ENCODE data around the gene MINDY4B. TPM values are rescaled to one million over a fixed set of nuclear protein-coding genes. Genes with fewer than 3 reads are reported as not detected.

Gene MINDY4B
- total RNA-seq (2022): not detected in 2 replicates
- Bru-seq, nascent RNA: not detected
- BruChase-seq, experiment 1, labeled RNA remaining after a 6-hour chase: not detected
- not detected for BruChase-seq, experiment 2, labeled RNA remaining after a 2-hour chase
- long read RNA-seq: 0 reads

DNA sequence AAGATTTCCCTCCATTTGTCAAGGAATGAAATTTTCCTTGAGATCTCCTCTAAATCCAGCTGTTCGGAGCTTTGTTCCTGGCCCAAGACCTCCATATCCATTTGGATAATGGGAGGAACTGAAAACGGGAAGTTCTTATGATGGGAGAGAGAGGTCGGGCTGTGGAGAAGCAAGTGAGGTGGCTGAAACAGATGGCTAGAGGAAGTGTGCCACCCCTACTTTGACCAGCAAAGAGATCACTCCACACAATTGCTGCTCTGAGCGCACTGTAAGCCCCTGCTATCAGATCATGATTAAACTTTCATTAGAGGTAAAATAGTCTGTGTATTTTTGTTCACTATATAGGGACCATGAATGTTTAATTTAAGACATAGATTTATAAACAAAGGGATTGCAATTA lies at the start of gene MINDY4B:
Gene MINDY4B, minus strand, starts transcription at position 101 of the 400 bp plus-strand sequence. Its CDS starts 0 bp downstream, at position 101.
- ChIA-PET POLR2A (no interaction called here), CTCF (interaction anchor here (0.6 to 1.4 kb wide), 2 partner anchors 22 to 181 kb away, joined by 3 to 4 read pairs; no protein-coding TSS in a partner anchor)
- Mint-ChIP-seq H3K36me3 (ENCODE audit: insufficient read depth, unreplicated experiment) (no peaks in the 10 kb centered on the region), H3K4me1 (ENCODE audit: insufficient read depth, unreplicated experiment) (no peaks in the 10 kb centered on the region), H3K27ac (ENCODE audit: low read depth, unreplicated experiment) (no peak within 1 kb of the TSS), H3K27me3 (ENCODE audit: insufficient read depth, unreplicated experiment) (peaks cover 91% of the 10 kb centered on the region), H3K9me3 (ENCODE audit: unreplicated experiment) (no peaks in the 10 kb centered on the region), H3K4me3 (ENCODE audit: unreplicated experiment) (no peak within 1 kb of the TSS)
- TF ChIP-seq, protein P1, sequence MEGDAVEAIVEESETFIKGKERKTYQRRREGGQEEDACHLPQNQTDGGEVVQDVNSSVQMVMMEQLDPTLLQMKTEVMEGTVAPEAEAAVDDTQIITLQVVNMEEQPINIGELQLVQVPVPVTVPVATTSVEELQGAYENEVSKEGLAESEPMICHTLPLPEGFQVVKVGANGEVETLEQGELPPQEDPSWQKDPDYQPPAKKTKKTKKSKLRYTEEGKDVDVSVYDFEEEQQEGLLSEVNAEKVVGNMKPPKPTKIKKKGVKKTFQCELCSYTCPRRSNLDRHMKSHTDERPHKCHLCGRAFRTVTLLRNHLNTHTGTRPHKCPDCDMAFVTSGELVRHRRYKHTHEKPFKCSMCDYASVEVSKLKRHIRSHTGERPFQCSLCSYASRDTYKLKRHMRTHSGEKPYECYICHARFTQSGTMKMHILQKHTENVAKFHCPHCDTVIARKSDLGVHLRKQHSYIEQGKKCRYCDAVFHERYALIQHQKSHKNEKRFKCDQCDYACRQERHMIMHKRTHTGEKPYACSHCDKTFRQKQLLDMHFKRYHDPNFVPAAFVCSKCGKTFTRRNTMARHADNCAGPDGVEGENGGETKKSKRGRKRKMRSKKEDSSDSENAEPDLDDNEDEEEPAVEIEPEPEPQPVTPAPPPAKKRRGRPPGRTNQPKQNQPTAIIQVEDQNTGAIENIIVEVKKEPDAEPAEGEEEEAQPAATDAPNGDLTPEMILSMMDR (IDR thresholded peaks at IDR 0.05; ENCODE audit: unreplicated experiment): no peak
- BruUV-seq (replicated peaks): no TSS peak
- intact Hi-C loops (cut with micrococcal nuclease): no loop called here
- no peak for DNase-seq (ENCODE audit: unreplicated experiment)

DNA sequence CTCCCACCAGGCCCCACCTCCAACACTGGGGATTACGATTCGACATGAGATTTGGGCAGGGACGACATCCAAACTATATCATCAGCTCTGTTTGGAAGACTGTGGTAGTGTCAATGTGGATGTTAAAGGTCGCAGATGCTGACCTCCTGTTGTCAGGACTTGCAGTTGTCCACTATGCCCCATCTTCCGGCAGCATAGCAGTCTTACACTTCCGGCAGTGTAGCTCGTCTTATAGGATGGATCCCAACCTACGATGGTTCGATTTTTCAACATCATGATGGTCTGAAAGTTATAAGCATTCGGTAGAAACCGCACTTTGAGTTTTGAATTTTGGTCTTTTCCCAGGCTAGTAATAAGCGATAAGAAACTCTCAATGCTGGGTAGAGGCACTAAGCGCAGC lies 46.7 kb upstream of the MINDY4B start:
- H3K9me3 Mint-ChIP-seq (ENCODE audit: unreplicated experiment): no peaks in the 10 kb centered on the region
- H3K27ac Mint-ChIP-seq (ENCODE audit: low read depth, unreplicated experiment): no peak overlapping the region
- DNase-seq (ENCODE audit: unreplicated experiment): no peak
- no TSS peak for BruUV-seq (replicated peaks)
- TF ChIP-seq, protein P1 (IDR thresholded peaks at IDR 0.05; ENCODE audit: unreplicated experiment): no peak
- intact Hi-C loops (cut with micrococcal nuclease): no loop called here
- no peak overlapping the region for H3K4me3 Mint-ChIP-seq (ENCODE audit: unreplicated experiment)
- peaks cover 8% of the 10 kb centered on the region for H3K4me1 Mint-ChIP-seq (ENCODE audit: insufficient read depth, unreplicated experiment)
- POLR2A ChIA-PET: no interaction called here
- H3K36me3 Mint-ChIP-seq (ENCODE audit: insufficient read depth, unreplicated experiment): no peaks in the 10 kb centered on the region
- CTCF ChIA-PET: interaction anchor here (0.6 to 0.8 kb wide), 2 partner anchors 8 to 965 kb away, joined by 3 read pairs; no protein-coding TSS in a partner anchor
- H3K27me3 Mint-ChIP-seq (ENCODE audit: insufficient read depth, unreplicated experiment): peaks cover 93% of the 10 kb centered on the region

DNA sequence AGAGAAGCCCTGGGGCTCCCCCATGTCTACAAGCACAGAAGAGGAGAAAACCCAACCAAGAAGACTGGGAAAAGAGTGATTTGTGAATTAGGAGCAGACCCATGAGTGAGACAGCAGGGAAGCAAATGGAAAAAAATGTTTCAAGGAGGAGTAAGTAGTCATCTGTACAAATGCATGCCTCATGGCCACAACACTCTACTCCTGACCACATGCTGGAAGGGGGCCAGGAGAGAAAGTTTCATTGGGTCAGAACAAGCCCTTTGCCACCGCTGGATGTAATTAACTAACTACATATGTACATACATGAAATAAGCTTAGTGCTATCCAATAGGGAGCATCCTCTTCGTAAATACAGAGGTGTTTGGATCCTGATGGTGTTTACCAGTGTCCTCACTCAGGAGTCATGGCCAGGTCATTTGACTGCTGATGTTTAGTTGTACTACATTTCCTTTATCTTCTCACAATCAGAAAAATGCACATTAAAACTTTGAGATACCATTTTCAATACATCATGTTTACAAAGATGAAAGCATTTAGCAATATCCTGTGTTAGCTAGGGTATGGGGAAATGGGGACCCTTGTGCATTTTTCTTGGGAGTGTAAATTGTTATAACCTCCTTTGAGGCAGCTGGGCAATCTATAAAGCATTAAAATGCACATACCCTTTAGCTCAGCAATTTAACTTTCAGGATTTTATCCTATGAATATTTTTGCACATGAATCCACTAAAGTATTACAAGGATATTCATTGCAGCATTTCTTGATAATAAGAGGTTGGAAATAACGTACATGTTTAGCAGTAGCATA lies 40.2 kb upstream of the MINDY4B start:
- H3K4me3 Mint-ChIP-seq (ENCODE audit: unreplicated experiment): no peak overlapping the region
- H3K27me3 Mint-ChIP-seq (ENCODE audit: insufficient read depth, unreplicated experiment): peaks cover 68% of the 10 kb centered on the region
- no peaks in the 10 kb centered on the region for H3K9me3 Mint-ChIP-seq (ENCODE audit: unreplicated experiment)
- intact Hi-C loops (cut with micrococcal nuclease): no loop called here
- no peak overlapping the region for H3K27ac Mint-ChIP-seq (ENCODE audit: low read depth, unreplicated experiment)
- H3K36me3 Mint-ChIP-seq (ENCODE audit: insufficient read depth, unreplicated experiment): no peaks in the 10 kb centered on the region
- ChIA-PET POLR2A (no interaction called here), CTCF (interaction anchor here (0.6 to 0.9 kb wide), 3 partner anchors 9 to 121 kb away, joined by 3 read pairs; no protein-coding TSS in a partner anchor)
- TF ChIP-seq, protein P1 (IDR thresholded peaks at IDR 0.05; ENCODE audit: unreplicated experiment): no peak
- peak; percentile 61 for DNase-seq (ENCODE audit: unreplicated experiment)
- no TSS peak for BruUV-seq (replicated peaks)
- H3K4me1 Mint-ChIP-seq (ENCODE audit: insufficient read depth, unreplicated experiment): peaks cover 6% of the 10 kb centered on the region

DNA sequence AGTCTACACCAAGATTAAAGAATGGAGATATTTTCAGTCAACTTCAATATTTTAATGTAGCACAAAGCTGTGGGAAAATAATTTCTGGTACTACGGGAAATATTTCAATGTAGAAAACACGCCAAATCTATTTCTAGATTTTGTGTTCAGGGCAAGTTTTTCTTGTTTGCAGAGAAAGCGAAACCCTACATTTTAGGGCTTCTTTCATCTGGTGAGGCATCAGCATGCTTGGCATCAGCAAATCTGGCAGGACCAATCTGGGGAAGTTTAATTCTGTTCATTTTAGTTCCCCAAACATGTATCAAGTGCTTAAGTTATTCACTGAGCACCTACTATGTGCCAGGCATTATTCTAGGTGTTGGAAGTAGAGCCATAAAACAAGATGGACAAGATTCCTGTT lies 37.0 kb upstream of the MINDY4B start:
- no peak overlapping the region for H3K27ac Mint-ChIP-seq (ENCODE audit: low read depth, unreplicated experiment)
- intact Hi-C loops (cut with micrococcal nuclease): no loop called here
- no peaks in the 10 kb centered on the region for H3K36me3 Mint-ChIP-seq (ENCODE audit: insufficient read depth, unreplicated experiment)
- peaks cover 6% of the 10 kb centered on the region for H3K4me1 Mint-ChIP-seq (ENCODE audit: insufficient read depth, unreplicated experiment)
- CTCF ChIA-PET: no interaction called here
- POLR2A ChIA-PET: no interaction called here
- H3K27me3 Mint-ChIP-seq (ENCODE audit: insufficient read depth, unreplicated experiment): peaks cover 62% of the 10 kb centered on the region
- TF ChIP-seq, protein P1 (IDR thresholded peaks at IDR 0.05; ENCODE audit: unreplicated experiment): no peak
- no peak for DNase-seq (ENCODE audit: unreplicated experiment)
- no TSS peak for BruUV-seq (replicated peaks)
- no peaks in the 10 kb centered on the region for H3K9me3 Mint-ChIP-seq (ENCODE audit: unreplicated experiment)
- no peak overlapping the region for H3K4me3 Mint-ChIP-seq (ENCODE audit: unreplicated experiment)
